Myocyte (in vitro differentiated cells): Measurements from ENCODE around the gene PAPSS2. TPM values are rescaled to one million over a fixed set of nuclear protein-coding genes. Genes with fewer than 3 reads are reported as not detected.
A peak's percentile ranks its signal among the peaks of the same experiment; 100 is the strongest.
"Not testable (repeated sequence)": the region's sequence is repeated elsewhere in the genome, so short reads cannot be mapped to it uniquely, and the experiment has no call there.

Source experiments
- DNase-seq: peaks from one replicate; pipeline ENCODE4 v3.0.0-alpha.2; 2012; ENCODE audit warnings: low read depth
- polyA plus RNA-seq: library from polyadenylated mRNA; unstranded; fragments of >200 nt; gene quantifications from one replicate; pipeline ENCODE4 v1.2.1, GENCODE V29; 2012; ENCODE audit warnings: missing spikeins
- total RNA-seq: library from RNA; depleted of rRNA; stranded (reverse); fragments of >200 nt; gene quantifications from 2 replicates; pipeline ENCODE4 v1.2.3, GENCODE V29; 2014

PAPSS2 gene
- 8.2 and 8.3 TPM in 2 replicates for total RNA-seq
- polyA plus RNA-seq = 20.2 TPM

GRCh38 chr10:87659571-87660483 lies at the start of gene PAPSS2:
Gene PAPSS2 (plus strand): TSS chr10:87659878. CDS start chr10:87659982, 104 bp downstream.
- DNase-seq = peak; percentile 59

GRCh38 chr10:87611341-87611740 lies 48.3 kb upstream of the PAPSS2 start:
- DNase-seq = not testable (repeated sequence)

GRCh38 chr10:87612115-87612514 lies 47.6 kb upstream of the PAPSS2 start:
- DNase-seq = no peak

GRCh38 chr10:87613751-87614150 lies 45.9 kb upstream of the PAPSS2 start:
- DNase-seq = no peak

- DNase-seq = no peak
These were observed 43.8 kb upstream of the PAPSS2 start for GRCh38 chr10:87615856-87616255.

- DNase-seq = no peak
These were observed 42.2 kb upstream of the PAPSS2 start for GRCh38 chr10:87617503-87617902.

- DNase-seq = no peak
These were observed 40.9 kb upstream of the PAPSS2 start for GRCh38 chr10:87618566-87619423.

- peak; percentile 49 for DNase-seq
These were observed 40.0 kb upstream of the PAPSS2 start for GRCh38 chr10:87619705-87620104.

- DNase-seq = not testable (repeated sequence)
These were observed 38.2 kb upstream of the PAPSS2 start for GRCh38 chr10:87621440-87621839.

- no peak for DNase-seq
These were observed 37.2 kb upstream of the PAPSS2 start for GRCh38 chr10:87622314-87623004.

- no peak for DNase-seq
These were observed 36.5 kb upstream of the PAPSS2 start for GRCh38 chr10:87623191-87623590.

GRCh38 chr10:87625661-87626060 lies 34.0 kb upstream of the PAPSS2 start:
- DNase-seq = no peak

GRCh38 chr10:87626422-87626892 lies 33.2 kb upstream of the PAPSS2 start:
- no peak for DNase-seq

GRCh38 chr10:87630171-87630570 lies 29.5 kb upstream of the PAPSS2 start:
- no peak for DNase-seq

GRCh38 chr10:87632454-87632853 lies 27.2 kb upstream of the PAPSS2 start:
- no peak for DNase-seq

GRCh38 chr10:87634311-87634710 lies 25.4 kb upstream of the PAPSS2 start:
- no peak for DNase-seq

- peak; percentile 43 for DNase-seq
These were observed 24.0 kb upstream of the PAPSS2 start for GRCh38 chr10:87635498-87636312.

- DNase-seq = no peak
These were observed 23.3 kb upstream of the PAPSS2 start for GRCh38 chr10:87636313-87636915.

- DNase-seq = no peak
These were observed 20.2 kb upstream of the PAPSS2 start for GRCh38 chr10:87639493-87639892.

GRCh38 chr10:87640043-87640442 lies 19.6 kb upstream of the PAPSS2 start:
- no peak for DNase-seq
